Bronchial epithelial cell (primary cell): ENCODE results near the gene ACOT7. TPM values are rescaled to one million over a fixed set of nuclear protein-coding genes. Genes with fewer than 3 reads are reported as not detected.

Experiments used
- DNase-seq: peaks from one replicate; pipeline ENCODE4 v3.0.0-alpha.2; 2010; ENCODE audit warnings: low read depth
- FAIRE-seq: peaks from 2 replicates; lab custom pipeline; 2011; peaks lifted over from hg19 to GRCh38; lab: Jason Lieb, UNC
- H3K27me3 ChIP-seq: 2 replicates; pipeline ENCODE4 v1.5.1; 2011; ENCODE audit warnings: low read length; ENCODE audit not compliant: control insufficient read depth, insufficient read depth
- H3K36me3 ChIP-seq: 2 replicates; pipeline ENCODE4 v1.5.1; 2011; ENCODE audit warnings: low read length; ENCODE audit not compliant: control insufficient read depth, insufficient read depth
- H3K4me3 ChIP-seq: 2 replicates; pipeline ENCODE4 v1.5.1; 2011; ENCODE audit warnings: mild to moderate bottlenecking, low read depth, low read length, control low read depth
- CTCF ChIP-seq: IDR thresholded peaks from 2 replicates; pipeline ENCODE4 v1.5.1; 2011; ENCODE audit warnings: mild to moderate bottlenecking, moderate library complexity, low read length, control low read depth, inconsistent platforms; ENCODE audit not compliant: insufficient read depth, severe bottlenecking
- total RNA-seq: library from RNA; depleted of rRNA; stranded (reverse); fragments of >200 nt; gene quantifications from 2 replicates; pipeline ENCODE4 v1.2.1, GENCODE V29; 2014

Gene ACOT7
- total RNA-seq, 1 donor from 2014 or later = 89.8 TPM

- Histone ChIP-seq H3K36me3 (peaks cover 8% of the 10 kb centered on the region), H3K4me3 (peak overlapping the region; percentile 74), H3K27me3 (no peaks in the 10 kb centered on the region)
- no peak for DNase-seq
- FAIRE-seq = no peak
- no peak for TF ChIP-seq CTCF
Measured at GRCh38 chr1:6235296-6235677, 158.3 kb downstream of the ACOT7 start.

GRCh38 chr1:6234502-6235295 is 158.9 kb downstream of the ACOT7 start:
- DNase-seq = peak; percentile 38
- no peak for TF ChIP-seq CTCF

GRCh38 chr1:6233376-6233775 is 160.2 kb downstream of the ACOT7 start:
- no peak for TF ChIP-seq CTCF
- FAIRE-seq (no peak), DNase-seq (no peak)
- no peak overlapping the region for H3K4me3 ChIP-seq
- peaks cover 8% of the 10 kb centered on the region for H3K36me3 ChIP-seq
- H3K27me3 ChIP-seq = no peaks in the 10 kb centered on the region

More at GRCh38 chr1:6234502-6235295, 158.9 kb downstream of the ACOT7 start:
- FAIRE-seq = no peak
- Histone ChIP-seq H3K36me3 (peaks cover 8% of the 10 kb centered on the region), H3K27me3 (no peaks in the 10 kb centered on the region), H3K4me3 (peak overlapping the region; percentile 74)

- peaks cover 13% of the 10 kb centered on the region for H3K36me3 ChIP-seq
- DNase-seq = no peak
Measured at GRCh38 chr1:6225651-6226050, 167.9 kb downstream of the ACOT7 start.

GRCh38 chr1:6224718-6225117 is 168.8 kb downstream of the ACOT7 start:
- DNase-seq (no peak), FAIRE-seq (no peak)
- TF ChIP-seq CTCF = no peak
- H3K36me3 ChIP-seq = peaks cover 13% of the 10 kb centered on the region
- no peak overlapping the region for H3K4me3 ChIP-seq
- no peaks in the 10 kb centered on the region for H3K27me3 ChIP-seq

More at GRCh38 chr1:6225651-6226050, 167.9 kb downstream of the ACOT7 start:
- H3K4me3 ChIP-seq = no peak overlapping the region
- FAIRE-seq = no peak
- H3K27me3 ChIP-seq = no peaks in the 10 kb centered on the region
- no peak for TF ChIP-seq CTCF
